OCI-LY7 (cell line): Measurements from ENCODE around the gene CHRM5.

Experiments used
- EZH2phosphoT487 ChIP-seq: fragments of 200-600 bp; sonication (generic); IDR thresholded peaks from 2 replicates; pipeline ENCODE4 v1.6.1; 2018; ENCODE audit warnings: low read depth, borderline replicate concordance, mild to moderate bottlenecking, mixed run types, antibody characterized with exemption, low read length, moderate library complexity, mixed read lengths
- TF ChIP-seq, protein P1 (sequence below): fragments of 200-600 bp; sonication (generic); conservative IDR thresholded peaks from 2 replicates; pipeline ENCODE4 v1.5.1; 2014; ENCODE audit warnings: mild to moderate bottlenecking, antibody characterized with exemption, low read length, moderate library complexity, mixed read lengths

DNA sequence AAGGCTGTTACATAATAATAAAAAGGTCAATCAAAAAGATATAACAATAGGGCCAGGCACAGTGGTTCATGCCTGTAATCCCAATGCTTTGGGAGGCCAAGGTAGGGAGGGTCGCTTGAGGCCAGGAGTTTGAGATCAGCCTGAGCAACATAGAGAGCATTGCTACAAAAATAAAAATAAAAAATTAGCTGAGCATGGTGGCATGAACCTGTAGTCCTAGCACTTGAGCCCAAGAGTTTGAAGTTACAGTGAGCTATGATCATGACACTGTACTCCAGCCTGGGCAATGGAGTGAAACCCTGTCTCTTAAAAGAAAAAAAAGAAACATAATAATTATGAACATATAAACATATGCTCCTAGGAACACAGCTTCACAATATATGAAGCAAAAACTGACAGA lies 41.4 kb downstream of the CHRM5 start:
- TF ChIP-seq, protein P1, sequence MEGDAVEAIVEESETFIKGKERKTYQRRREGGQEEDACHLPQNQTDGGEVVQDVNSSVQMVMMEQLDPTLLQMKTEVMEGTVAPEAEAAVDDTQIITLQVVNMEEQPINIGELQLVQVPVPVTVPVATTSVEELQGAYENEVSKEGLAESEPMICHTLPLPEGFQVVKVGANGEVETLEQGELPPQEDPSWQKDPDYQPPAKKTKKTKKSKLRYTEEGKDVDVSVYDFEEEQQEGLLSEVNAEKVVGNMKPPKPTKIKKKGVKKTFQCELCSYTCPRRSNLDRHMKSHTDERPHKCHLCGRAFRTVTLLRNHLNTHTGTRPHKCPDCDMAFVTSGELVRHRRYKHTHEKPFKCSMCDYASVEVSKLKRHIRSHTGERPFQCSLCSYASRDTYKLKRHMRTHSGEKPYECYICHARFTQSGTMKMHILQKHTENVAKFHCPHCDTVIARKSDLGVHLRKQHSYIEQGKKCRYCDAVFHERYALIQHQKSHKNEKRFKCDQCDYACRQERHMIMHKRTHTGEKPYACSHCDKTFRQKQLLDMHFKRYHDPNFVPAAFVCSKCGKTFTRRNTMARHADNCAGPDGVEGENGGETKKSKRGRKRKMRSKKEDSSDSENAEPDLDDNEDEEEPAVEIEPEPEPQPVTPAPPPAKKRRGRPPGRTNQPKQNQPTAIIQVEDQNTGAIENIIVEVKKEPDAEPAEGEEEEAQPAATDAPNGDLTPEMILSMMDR = no peak
- no peak for TF ChIP-seq EZH2phosphoT487
